ENCODE data around the gene BTG4. TPM values are rescaled to one million over a fixed set of nuclear protein-coding genes. Genes with fewer than 3 reads are reported as not detected.

Gene BTG4
- polyA plus RNA-seq, 3 donors = not detected

- intact Hi-C loops (cut with micrococcal nuclease) = no loop called here
- Histone ChIP-seq H3K4me3 (replicated peaks in 1 of 3; ENCODE audit: low read depth in 2 of 3, low read length in 3 of 3) (no peak overlapping the region), H3K9ac (ENCODE audit: insufficient read depth, low read length, poor library complexity, severe bottlenecking) (no peak overlapping the region), H3K9me3 (replicated peaks in 1 of 2; ENCODE audit: control insufficient read depth in 1 of 2, insufficient read depth in 1 of 2, low read length in 2 of 2) (no peaks in the 10 kb centered on the region), H3K27ac (ENCODE audit: low read depth in 1 of 2, low read length in 2 of 2) (no peak overlapping the region), H3K27me3 (ENCODE audit: control insufficient read depth in 2 of 2, insufficient read depth in 2 of 2, low read length in 2 of 2) (no peaks in the 10 kb centered on the region), H3K36me3 (replicated peaks in 1 of 2; ENCODE audit: control insufficient read depth in 1 of 2, insufficient read depth in 2 of 2, low read length in 2 of 2) (no peaks in the 10 kb centered on the region), H3K4me1 (ENCODE audit: control insufficient read depth in 1 of 2, insufficient read depth in 2 of 2, low read length in 2 of 2) (peaks cover 3 to 7% of the 10 kb centered on the region in 2 donors), H3K79me2 (ENCODE audit: insufficient read depth, low read length) (no peaks in the 10 kb centered on the region), H3K4me2 (replicated peaks; ENCODE audit: extremely low read depth, low read length, poor library complexity, severe bottlenecking) (no peak overlapping the region), H2AFZ (ENCODE audit: insufficient read depth, low read depth, low read length, poor library complexity, severe bottlenecking) (no peak overlapping the region), H4K20me1 (ENCODE audit: insufficient read depth, low read length) (no peaks in the 10 kb centered on the region)
- H3K9me3 Mint-ChIP-seq = no peaks in the 10 kb centered on the region
- no peaks in the 10 kb centered on the region for H3K36me3 Mint-ChIP-seq
- TF ChIP-seq, protein P1, sequence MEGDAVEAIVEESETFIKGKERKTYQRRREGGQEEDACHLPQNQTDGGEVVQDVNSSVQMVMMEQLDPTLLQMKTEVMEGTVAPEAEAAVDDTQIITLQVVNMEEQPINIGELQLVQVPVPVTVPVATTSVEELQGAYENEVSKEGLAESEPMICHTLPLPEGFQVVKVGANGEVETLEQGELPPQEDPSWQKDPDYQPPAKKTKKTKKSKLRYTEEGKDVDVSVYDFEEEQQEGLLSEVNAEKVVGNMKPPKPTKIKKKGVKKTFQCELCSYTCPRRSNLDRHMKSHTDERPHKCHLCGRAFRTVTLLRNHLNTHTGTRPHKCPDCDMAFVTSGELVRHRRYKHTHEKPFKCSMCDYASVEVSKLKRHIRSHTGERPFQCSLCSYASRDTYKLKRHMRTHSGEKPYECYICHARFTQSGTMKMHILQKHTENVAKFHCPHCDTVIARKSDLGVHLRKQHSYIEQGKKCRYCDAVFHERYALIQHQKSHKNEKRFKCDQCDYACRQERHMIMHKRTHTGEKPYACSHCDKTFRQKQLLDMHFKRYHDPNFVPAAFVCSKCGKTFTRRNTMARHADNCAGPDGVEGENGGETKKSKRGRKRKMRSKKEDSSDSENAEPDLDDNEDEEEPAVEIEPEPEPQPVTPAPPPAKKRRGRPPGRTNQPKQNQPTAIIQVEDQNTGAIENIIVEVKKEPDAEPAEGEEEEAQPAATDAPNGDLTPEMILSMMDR (IDR thresholded peaks at IDR 0.05) = no peak
- DNase-seq = no peak
- WGBS (ENCODE audit: insufficient coverage) = 83% methylated on average over 1 of the region's 1 CpG
- H3K27me3 Mint-ChIP-seq (ENCODE audit: low read depth in 3 of 3) = peaks cover 0 to 1% (median 1%) of the 10 kb centered on the region in 3 donors
- no peak overlapping the region for H3K27ac Mint-ChIP-seq
- H3K4me1 Mint-ChIP-seq = peaks cover 14% of the 10 kb centered on the region
- no peak overlapping the region for H3K4me3 Mint-ChIP-seq
Observed at GRCh38 chr11:111526501-111526900, 14.3 kb upstream of the BTG4 start.

GRCh38 chr11:111525456-111525855 is 13.3 kb upstream of the BTG4 start:
- no peak overlapping the region for H3K27ac Mint-ChIP-seq
- H3K36me3 ChIP-seq (replicated peaks in 1 of 2; ENCODE audit: control insufficient read depth in 1 of 2, insufficient read depth in 2 of 2, low read length in 2 of 2) = no peaks in the 10 kb centered on the region
- peaks cover 3% of the 10 kb centered on the region in 2 donors for H3K4me1 ChIP-seq (ENCODE audit: control insufficient read depth in 1 of 2, insufficient read depth in 2 of 2, low read length in 2 of 2)
- H3K9ac ChIP-seq (ENCODE audit: insufficient read depth, low read length, poor library complexity, severe bottlenecking) = no peak overlapping the region
- H3K27me3 ChIP-seq (ENCODE audit: control insufficient read depth in 2 of 2, insufficient read depth in 2 of 2, low read length in 2 of 2) = no peaks in the 10 kb centered on the region
- TF ChIP-seq, protein P1 (IDR thresholded peaks at IDR 0.05) = no peak
- H3K9me3 Mint-ChIP-seq = no peaks in the 10 kb centered on the region
- no peak overlapping the region for H3K4me2 ChIP-seq (replicated peaks; ENCODE audit: extremely low read depth, low read length, poor library complexity, severe bottlenecking)
- H2AFZ ChIP-seq (ENCODE audit: insufficient read depth, low read depth, low read length, poor library complexity, severe bottlenecking) = no peak overlapping the region
- H3K4me1 Mint-ChIP-seq = peaks cover 12% of the 10 kb centered on the region
- no peak for DNase-seq
- peaks cover 0 to 1% (median 1%) of the 10 kb centered on the region in 3 donors for H3K27me3 Mint-ChIP-seq (ENCODE audit: low read depth in 3 of 3)
- no peaks in the 10 kb centered on the region for H3K9me3 ChIP-seq (replicated peaks in 1 of 2; ENCODE audit: control insufficient read depth in 1 of 2, insufficient read depth in 1 of 2, low read length in 2 of 2)
- no peak overlapping the region for H3K4me3 Mint-ChIP-seq
- H3K27ac ChIP-seq (ENCODE audit: low read depth in 1 of 2, low read length in 2 of 2) = no peak overlapping the region
- no peaks in the 10 kb centered on the region for H4K20me1 ChIP-seq (ENCODE audit: insufficient read depth, low read length)
- H3K79me2 ChIP-seq (ENCODE audit: insufficient read depth, low read length) = no peaks in the 10 kb centered on the region
- H3K36me3 Mint-ChIP-seq = no peaks in the 10 kb centered on the region
- WGBS (ENCODE audit: insufficient coverage) = 100% methylated on average over 1 of the region's 1 CpG
- no peak overlapping the region for H3K4me3 ChIP-seq (replicated peaks in 1 of 3; ENCODE audit: low read depth in 2 of 3, low read length in 3 of 3)
- intact Hi-C loops (cut with micrococcal nuclease) = no loop called here
